ENCODE data around the gene ENOX2.

ENOX2 gene

GRCh38 chrX:130902783-130903613, at the start of gene ENOX2:
Gene ENOX2, minus strand, starts transcription at chrX:130903209. Its CDS starts 199,993 bp downstream, at chrX:130703216.
- no peaks in the 10 kb centered on the region for H3K9me2 ChIP-seq (replicated peaks; ENCODE audit: low read depth, low read length)
- H3K79me2 ChIP-seq (ENCODE audit: insufficient read depth, low read length) = peaks cover 10% of the 10 kb centered on the region; the same call in 1 of the 2 replicates
- no peaks in the 10 kb centered on the region for H4K20me1 ChIP-seq (ENCODE audit: insufficient read depth, low read length, poor library complexity, severe bottlenecking)
- H3K36me3 ChIP-seq (ENCODE audit: insufficient read depth, low read length) = no peaks in the 10 kb centered on the region
- H3K4me3 ChIP-seq (ENCODE audit: low read length, poor library complexity, severe bottlenecking) = peak within 1 kb of the TSS; percentile 86
- H3K4me1 ChIP-seq (ENCODE audit: insufficient read depth, low read length, poor library complexity, severe bottlenecking) = peaks cover 4% of the 10 kb centered on the region
- H3K9ac ChIP-seq (ENCODE audit: low read depth, low read length, poor library complexity, severe bottlenecking) = peak within 1 kb of the TSS; percentile 82
- TF ChIP-seq CTCF (conservative IDR thresholded peaks at IDR 0.05; ENCODE audit: low read length) (no peak), EZH2phosphoT487 (IDR thresholded peaks at IDR 0.05; ENCODE audit: borderline replicate concordance) (no peak)
- H3F3A ChIP-seq (ENCODE audit: low read depth) = no peaks in the 10 kb centered on the region
- H3K4me2 ChIP-seq (ENCODE audit: low read depth, low read length, poor library complexity, severe bottlenecking) = peak within 1 kb of the TSS; percentile 70
- peak within 1 kb of the TSS; percentile 86 for H2AFZ ChIP-seq (ENCODE audit: low read length)
- no peaks in the 10 kb centered on the region for H3K9me3 ChIP-seq (ENCODE audit: insufficient read depth, low read depth, low read length)
- no peaks in the 10 kb centered on the region for H3K27me3 ChIP-seq (ENCODE audit: insufficient read depth, low read length, poor library complexity, severe bottlenecking)

DNA sequence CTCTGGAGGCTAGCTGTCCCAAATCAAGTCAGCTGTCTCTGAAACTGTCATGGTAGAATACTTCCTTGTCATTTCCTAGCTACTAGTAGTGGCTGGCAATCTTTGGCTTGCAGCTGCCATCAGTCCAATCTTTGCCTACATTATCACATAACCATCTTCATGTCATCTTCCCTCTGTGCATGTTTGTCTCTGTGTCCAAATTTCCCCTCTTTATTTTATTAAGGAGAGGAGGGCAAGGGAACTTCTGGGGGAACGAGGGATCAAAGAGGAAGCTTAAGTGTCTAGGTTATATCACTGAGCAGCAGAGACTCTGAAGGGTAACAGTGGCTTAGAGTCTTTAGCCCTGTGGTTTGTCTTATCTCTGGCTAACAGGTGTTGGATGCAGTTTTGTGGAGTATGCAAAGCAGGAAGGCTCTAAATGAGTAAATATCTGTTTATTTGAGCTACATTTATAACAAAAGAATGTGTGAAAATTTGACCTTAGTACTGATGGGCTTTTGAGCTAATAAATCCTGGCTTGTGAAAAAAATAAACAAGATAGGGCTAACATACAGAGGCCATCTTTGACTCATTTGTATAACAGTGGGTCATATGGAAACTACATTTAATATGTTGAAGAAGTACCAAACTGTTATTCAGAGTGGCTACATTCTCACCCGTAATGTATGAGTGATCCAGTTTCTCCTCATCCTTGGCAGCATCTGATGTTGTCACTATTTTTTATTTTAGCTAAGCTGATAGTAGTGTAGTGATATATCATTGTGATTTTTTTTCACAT, 49.4 kb upstream of the ENOX2 start:
- H4K20me1 ChIP-seq (ENCODE audit: insufficient read depth, low read length, poor library complexity, severe bottlenecking) = no peaks in the 10 kb centered on the region
- peak overlapping the region; percentile 48 for H3K4me3 ChIP-seq (ENCODE audit: low read length, poor library complexity, severe bottlenecking)
- peaks cover 12% of the 10 kb centered on the region for H3K4me1 ChIP-seq (ENCODE audit: insufficient read depth, low read length, poor library complexity, severe bottlenecking)
- TF ChIP-seq EZH2phosphoT487 (IDR thresholded peaks at IDR 0.05; ENCODE audit: borderline replicate concordance) (no peak), CTCF (conservative IDR thresholded peaks at IDR 0.05; ENCODE audit: low read length) (no peak)
- no peak overlapping the region for H3K9ac ChIP-seq (ENCODE audit: low read depth, low read length, poor library complexity, severe bottlenecking)
- H2AFZ ChIP-seq (ENCODE audit: low read length) = peak overlapping the region; percentile 59; the same call in 1 of the 2 replicates
- no peaks in the 10 kb centered on the region for H3K9me2 ChIP-seq (replicated peaks; ENCODE audit: low read depth, low read length)
- H3K79me2 ChIP-seq (ENCODE audit: insufficient read depth, low read length) = no peaks in the 10 kb centered on the region
- H3K27me3 ChIP-seq (ENCODE audit: insufficient read depth, low read length, poor library complexity, severe bottlenecking) = no peaks in the 10 kb centered on the region
- H3K36me3 ChIP-seq (ENCODE audit: insufficient read depth, low read length) = no peaks in the 10 kb centered on the region
- H3K9me3 ChIP-seq (ENCODE audit: insufficient read depth, low read depth, low read length) = no peaks in the 10 kb centered on the region
- H3K4me2 ChIP-seq (ENCODE audit: low read depth, low read length, poor library complexity, severe bottlenecking) = peak overlapping the region; percentile 61
- H3F3A ChIP-seq (ENCODE audit: low read depth) = no peaks in the 10 kb centered on the region

- no peaks in the 10 kb centered on the region for H3F3A ChIP-seq (ENCODE audit: low read depth)
- H3K9ac ChIP-seq (ENCODE audit: low read depth, low read length, poor library complexity, severe bottlenecking) = no peak overlapping the region
- no peak overlapping the region for H3K4me2 ChIP-seq (ENCODE audit: low read depth, low read length, poor library complexity, severe bottlenecking)
- no peak for TF ChIP-seq CTCF (conservative IDR thresholded peaks at IDR 0.05; ENCODE audit: low read length)
- no peak for TF ChIP-seq EZH2phosphoT487 (IDR thresholded peaks at IDR 0.05; ENCODE audit: borderline replicate concordance)
- H3K27me3 ChIP-seq (ENCODE audit: insufficient read depth, low read length, poor library complexity, severe bottlenecking) = no peaks in the 10 kb centered on the region
- H3K79me2 ChIP-seq (ENCODE audit: insufficient read depth, low read length) = no peaks in the 10 kb centered on the region
- H3K9me3 ChIP-seq (ENCODE audit: insufficient read depth, low read depth, low read length) = no peaks in the 10 kb centered on the region
- H3K36me3 ChIP-seq (ENCODE audit: insufficient read depth, low read length) = no peaks in the 10 kb centered on the region
- no peaks in the 10 kb centered on the region for H4K20me1 ChIP-seq (ENCODE audit: insufficient read depth, low read length, poor library complexity, severe bottlenecking)
- H3K4me1 ChIP-seq (ENCODE audit: insufficient read depth, low read length, poor library complexity, severe bottlenecking) = no peaks in the 10 kb centered on the region
- H2AFZ ChIP-seq (ENCODE audit: low read length) = no peak overlapping the region
- no peak overlapping the region for H3K4me3 ChIP-seq (ENCODE audit: low read length, poor library complexity, severe bottlenecking)
- H3K9me2 ChIP-seq (replicated peaks; ENCODE audit: low read depth, low read length) = no peaks in the 10 kb centered on the region
These were observed 41.2 kb upstream of the ENOX2 start for GRCh38 chrX:130944230-130944629.
